Fibroblast of skin of right quadriceps (primary cell): ENCODE measurements around the gene CDKL4.
"Not testable (repeated sequence)": the region's sequence is repeated elsewhere in the genome, so short reads cannot be mapped to it uniquely, and the experiment has no call there.

Source experiments
- DNase-seq: peaks from one replicate; pipeline ENCODE4 v3.0.0-alpha.2; 2013

Gene CDKL4

GRCh38 chr2:39176997-39177396, 66.8 kb downstream of the CDKL4 start:
- DNase-seq: no peak

- DNase-seq: no peak
Observed at GRCh38 chr2:39175026-39175812, 68.6 kb downstream of the CDKL4 start.

GRCh38 chr2:39174022-39174421, 69.7 kb downstream of the CDKL4 start:
- DNase-seq: no peak

- not testable (repeated sequence) for DNase-seq
Observed at GRCh38 chr2:39172047-39172706, 71.6 kb downstream of the CDKL4 start.

GRCh38 chr2:39171621-39172020, 72.1 kb downstream of the CDKL4 start:
- DNase-seq: no peak

GRCh38 chr2:39164089-39164488, 79.7 kb downstream of the CDKL4 start:
- DNase-seq: peak; percentile 5

- DNase-seq: peak; percentile 59
Observed at GRCh38 chr2:39160982-39161381, 82.8 kb downstream of the CDKL4 start.

GRCh38 chr2:39159283-39159682, 84.5 kb downstream of the CDKL4 start:
- DNase-seq: no peak

GRCh38 chr2:39158351-39158750, 85.4 kb downstream of the CDKL4 start:
- DNase-seq: peak; percentile 10

- DNase-seq: no peak
Observed at GRCh38 chr2:39156846-39157245, 86.9 kb downstream of the CDKL4 start.

- DNase-seq: peak; percentile 37
Observed at GRCh38 chr2:39156107-39156506, 87.7 kb downstream of the CDKL4 start.

GRCh38 chr2:39155573-39155972, 88.2 kb downstream of the CDKL4 start:
- DNase-seq: not testable (repeated sequence)

GRCh38 chr2:39154944-39155343, 88.8 kb downstream of the CDKL4 start:
- no peak for DNase-seq

- peak; percentile 34 for DNase-seq
Observed at GRCh38 chr2:39153312-39153711, 90.5 kb downstream of the CDKL4 start.

- no peak for DNase-seq
Observed at GRCh38 chr2:39152504-39152903, 91.3 kb downstream of the CDKL4 start.

GRCh38 chr2:39150890-39151497, 92.8 kb downstream of the CDKL4 start:
- no peak for DNase-seq

- no peak for DNase-seq
Observed at GRCh38 chr2:39150102-39150562, 93.6 kb downstream of the CDKL4 start.

- no peak for DNase-seq
Observed at GRCh38 chr2:39146630-39147029, 97.1 kb downstream of the CDKL4 start.

- no peak for DNase-seq
Observed at GRCh38 chr2:39145906-39146421, 97.8 kb downstream of the CDKL4 start.

GRCh38 chr2:39144416-39144815, 99.4 kb downstream of the CDKL4 start:
- DNase-seq: no peak

GRCh38 chr2:39142904-39143605, 100.7 kb downstream of the CDKL4 start:
- DNase-seq: no peak

- DNase-seq: no peak
Observed at GRCh38 chr2:39141334-39142271, 102.2 kb downstream of the CDKL4 start.
